DOHH2 (cell line): ENCODE results near the gene MRPL36.

Experiments used
- H3F3A ChIP-seq: fragments of 200-600 bp; sonication (generic), shearing (Covaris generic); 2 replicates; pipeline ENCODE4 v1.6.0; 2016; ENCODE audit warnings: antibody characterized with exemption, mild to moderate bottlenecking; ENCODE audit not compliant: control insufficient read depth, insufficient read depth
- H3K27ac ChIP-seq: fragments of 200-600 bp; sonication (generic); 2 replicates; pipeline ENCODE4 v1.5.1; 2014; ENCODE audit warnings: low read depth, mild to moderate bottlenecking, low read length, moderate library complexity
- H3K27me3 ChIP-seq: fragments of 200-600 bp; sonication (generic); 2 replicates; pipeline ENCODE4 v1.6.1; 2014; ENCODE audit warnings: mild to moderate bottlenecking, low read length, mixed read lengths; ENCODE audit not compliant: control insufficient read depth
- H3K36me3 ChIP-seq: fragments of 200-600 bp; sonication (generic); 2 replicates; pipeline ENCODE4 v1.6.1; 2014; ENCODE audit warnings: mild to moderate bottlenecking, low read length, moderate library complexity, mixed read lengths; ENCODE audit not compliant: control insufficient read depth
- H3K4me1 ChIP-seq: fragments of 200-600 bp; sonication (generic); 2 replicates; pipeline ENCODE4 v1.6.1; 2014; ENCODE audit warnings: mild to moderate bottlenecking, low read length, mixed read lengths; ENCODE audit not compliant: control insufficient read depth
- H3K4me2 ChIP-seq: fragments of 200-600 bp; sonication (generic); 2 replicates; pipeline ENCODE4 v1.6.0; 2014; ENCODE audit warnings: mild to moderate bottlenecking, low read length, moderate library complexity
- H3K4me3 ChIP-seq: fragments of 200-600 bp; sonication (generic); 2 replicates; pipeline ENCODE4 v1.5.1; 2014; ENCODE audit warnings: mild to moderate bottlenecking, low read length, mixed read lengths
- H3K79me2 ChIP-seq: fragments of 200-600 bp; sonication (generic); 2 replicates; pipeline ENCODE4 v1.6.1; 2014; ENCODE audit warnings: mild to moderate bottlenecking, low read length, mixed read lengths; ENCODE audit not compliant: control insufficient read depth
- H3K9me2 ChIP-seq: fragments of 200-600 bp; sonication (generic); replicated peaks from 2 replicates; pipeline ENCODE4 v1.6.1; 2014; ENCODE audit warnings: mild to moderate bottlenecking, low read length, mixed read lengths; ENCODE audit not compliant: control insufficient read depth
- H3K9me3 ChIP-seq: fragments of 200-600 bp; sonication (generic); 2 replicates; pipeline ENCODE4 v1.6.1; 2014; ENCODE audit warnings: antibody characterized with exemption, low read length, mixed read lengths; ENCODE audit not compliant: control insufficient read depth, insufficient read depth
- H4K20me1 ChIP-seq: fragments of 200-600 bp; sonication (generic); 2 replicates; pipeline ENCODE4 v1.6.0; 2014; ENCODE audit warnings: low read depth, mild to moderate bottlenecking, antibody characterized with exemption, low read length, moderate library complexity; ENCODE audit not compliant: control insufficient read depth, insufficient read depth
- EZH2phosphoT487 ChIP-seq: fragments of 200-600 bp; sonication (generic); IDR thresholded peaks from 2 replicates; pipeline ENCODE4 v1.6.1; 2017; ENCODE audit warnings: borderline replicate concordance, mild to moderate bottlenecking, antibody characterized with exemption, low read length, moderate library complexity, mixed read lengths
- TF ChIP-seq, protein P1 (sequence below): fragments of 200-600 bp; sonication (generic); IDR thresholded peaks from one replicate; pipeline ENCODE4 v1.5.1; 2014; ENCODE audit warnings: antibody characterized with exemption, mild to moderate bottlenecking, low read depth, low read length; ENCODE audit not compliant: poor library complexity, severe bottlenecking

Gene MRPL36

DNA sequence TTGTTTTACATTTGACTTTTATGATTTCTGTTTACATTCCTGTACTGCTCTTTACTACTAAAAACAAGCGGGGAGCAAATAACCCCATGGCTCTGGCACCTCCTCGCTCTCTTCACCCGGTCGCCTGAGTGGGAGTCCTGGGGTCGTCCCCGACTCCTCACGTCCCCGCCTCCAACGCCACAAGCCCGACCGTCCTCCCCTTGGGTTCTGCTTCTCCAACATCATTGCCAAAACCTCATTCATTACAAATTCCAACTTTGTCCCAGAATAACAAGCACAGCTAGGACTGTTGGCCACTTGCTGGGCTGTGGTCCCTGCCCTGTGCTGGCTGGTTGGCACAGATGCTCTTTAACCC, 35.1 kb downstream of the MRPL36 start:
- H3K4me1 ChIP-seq = peaks cover 22% of the 10 kb centered on the region

DNA sequence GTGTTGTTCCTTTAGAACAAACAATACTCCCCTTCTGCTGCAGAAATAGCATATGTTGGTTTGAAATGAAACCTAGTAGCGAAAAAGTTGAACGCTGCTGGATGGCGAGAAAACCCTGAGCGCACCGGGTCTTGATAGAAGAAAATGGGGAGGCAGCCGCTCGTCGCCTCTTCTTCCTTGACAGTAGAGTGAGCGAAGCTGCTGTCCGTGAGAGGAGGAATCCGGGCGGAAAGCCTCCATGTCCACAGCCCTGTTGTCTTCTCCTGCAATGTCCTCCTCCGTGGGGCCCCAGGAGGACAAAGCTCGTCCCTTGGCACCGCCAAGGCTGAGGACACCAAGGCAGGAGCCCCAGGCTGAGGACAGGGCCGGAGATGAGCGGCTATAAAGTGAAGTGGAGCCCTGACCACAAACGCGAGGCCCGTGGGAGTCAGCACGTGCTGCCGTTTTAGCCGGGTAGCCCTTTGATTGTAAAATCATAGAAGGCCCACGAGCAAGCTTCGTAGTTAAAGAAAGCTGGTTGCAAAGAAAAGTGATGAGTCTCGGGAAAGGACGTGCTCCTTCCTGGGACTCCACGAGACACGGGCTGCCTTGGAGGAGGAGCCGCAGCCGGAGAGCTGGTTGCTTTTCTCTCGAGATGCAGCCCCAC, 35.6 kb downstream of the MRPL36 start:
- Histone ChIP-seq H3K4me3 (no peak overlapping the region), H4K20me1 (no peaks in the 10 kb centered on the region), H3K27me3 (no peaks in the 10 kb centered on the region), H3K4me1 (peaks cover 22% of the 10 kb centered on the region), H3K79me2 (no peaks in the 10 kb centered on the region), H3K36me3 (no peaks in the 10 kb centered on the region), H3F3A (no peaks in the 10 kb centered on the region), H3K9me3 (no peaks in the 10 kb centered on the region), H3K4me2 (no peak overlapping the region), H3K27ac (no peak overlapping the region), H3K9me2 (no peaks in the 10 kb centered on the region)
- TF ChIP-seq, protein P1, sequence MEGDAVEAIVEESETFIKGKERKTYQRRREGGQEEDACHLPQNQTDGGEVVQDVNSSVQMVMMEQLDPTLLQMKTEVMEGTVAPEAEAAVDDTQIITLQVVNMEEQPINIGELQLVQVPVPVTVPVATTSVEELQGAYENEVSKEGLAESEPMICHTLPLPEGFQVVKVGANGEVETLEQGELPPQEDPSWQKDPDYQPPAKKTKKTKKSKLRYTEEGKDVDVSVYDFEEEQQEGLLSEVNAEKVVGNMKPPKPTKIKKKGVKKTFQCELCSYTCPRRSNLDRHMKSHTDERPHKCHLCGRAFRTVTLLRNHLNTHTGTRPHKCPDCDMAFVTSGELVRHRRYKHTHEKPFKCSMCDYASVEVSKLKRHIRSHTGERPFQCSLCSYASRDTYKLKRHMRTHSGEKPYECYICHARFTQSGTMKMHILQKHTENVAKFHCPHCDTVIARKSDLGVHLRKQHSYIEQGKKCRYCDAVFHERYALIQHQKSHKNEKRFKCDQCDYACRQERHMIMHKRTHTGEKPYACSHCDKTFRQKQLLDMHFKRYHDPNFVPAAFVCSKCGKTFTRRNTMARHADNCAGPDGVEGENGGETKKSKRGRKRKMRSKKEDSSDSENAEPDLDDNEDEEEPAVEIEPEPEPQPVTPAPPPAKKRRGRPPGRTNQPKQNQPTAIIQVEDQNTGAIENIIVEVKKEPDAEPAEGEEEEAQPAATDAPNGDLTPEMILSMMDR = no peak
- TF ChIP-seq EZH2phosphoT487 = no peak

More for the DNA sequence above, 35.1 kb downstream of the MRPL36 start:
- Histone ChIP-seq H3K27me3 (no peaks in the 10 kb centered on the region), H3K27ac (no peak overlapping the region), H4K20me1 (no peaks in the 10 kb centered on the region), H3K4me3 (no peak overlapping the region), H3K36me3 (no peaks in the 10 kb centered on the region), H3K4me2 (peak overlapping the region; percentile 55; the same call in 1 of the 2 replicates), H3K9me2 (no peaks in the 10 kb centered on the region), H3F3A (no peaks in the 10 kb centered on the region), H3K79me2 (no peaks in the 10 kb centered on the region), H3K9me3 (no peaks in the 10 kb centered on the region)
- TF ChIP-seq, protein P1 = no peak

DNA sequence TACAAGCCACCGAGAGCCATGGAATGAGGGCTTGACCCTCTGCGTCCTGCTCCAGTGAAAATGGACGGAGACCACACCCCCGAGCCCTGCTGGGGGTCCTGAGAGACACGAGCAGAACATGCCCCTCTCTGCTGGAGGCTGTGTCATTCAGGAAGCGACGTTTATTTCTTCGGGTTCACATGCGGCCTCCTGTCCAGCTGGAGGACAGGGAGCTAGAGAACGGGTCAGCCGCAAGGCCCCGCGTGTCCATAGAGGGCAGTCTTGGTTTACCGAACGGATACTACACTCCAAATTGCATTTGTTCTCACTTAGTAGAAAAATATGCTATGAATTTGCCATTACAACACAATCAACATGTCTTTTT, 36.1 kb downstream of the MRPL36 start:
- no peaks in the 10 kb centered on the region for H3K36me3 ChIP-seq
- H3F3A ChIP-seq = no peaks in the 10 kb centered on the region
- TF ChIP-seq, protein P1 = peak; percentile 67
- TF ChIP-seq EZH2phosphoT487 = no peak
- H3K4me1 ChIP-seq = peaks cover 22% of the 10 kb centered on the region
- no peak overlapping the region for H3K4me3 ChIP-seq
- H3K27me3 ChIP-seq = no peaks in the 10 kb centered on the region
- H3K79me2 ChIP-seq = no peaks in the 10 kb centered on the region
- no peak overlapping the region for H3K27ac ChIP-seq
- no peak overlapping the region for H3K4me2 ChIP-seq
- no peaks in the 10 kb centered on the region for H4K20me1 ChIP-seq
- H3K9me2 ChIP-seq = no peaks in the 10 kb centered on the region
- H3K9me3 ChIP-seq = no peaks in the 10 kb centered on the region; the same call in 1 of the 2 replicates
